Hepatocyte (in vitro differentiated cells): ENCODE measurements around the gene ALKBH1. TPM values are rescaled to one million over a fixed set of nuclear protein-coding genes. Genes with fewer than 3 reads are reported as not detected.

ENCODE experiments used
- DNase-seq: peaks from one replicate; pipeline ENCODE4 v3.0.0-alpha.2; 2016; ENCODE audit warnings: low spot score
- H2AFZ ChIP-seq: fragments of 200-600 bp; sonication (generic); 2 replicates; pipeline ENCODE4 v1.6.0; 2016; ENCODE audit warnings: antibody characterized with exemption, mild to moderate bottlenecking
- H3K27ac ChIP-seq: fragments of 200-600 bp; sonication (generic); 2 replicates; pipeline ENCODE4 v1.5.1; 2016; ENCODE audit warnings: mild to moderate bottlenecking
- H3K27me3 ChIP-seq: fragments of 200-600 bp; sonication (generic); 2 replicates; pipeline ENCODE4 v1.6.1; 2016
- H3K36me3 ChIP-seq: fragments of 200-600 bp; sonication (generic); replicated peaks from 2 replicates; pipeline ENCODE4 v1.5.1; 2016; ENCODE audit warnings: low read depth; ENCODE audit not compliant: insufficient read depth
- H3K4me1 ChIP-seq: fragments of 200-600 bp; sonication (generic); 2 replicates; pipeline ENCODE4 v1.5.1; 2016; ENCODE audit warnings: mild to moderate bottlenecking, moderate library complexity; ENCODE audit not compliant: insufficient read depth
- H3K4me2 ChIP-seq: fragments of 200-600 bp; sonication (generic); 2 replicates; pipeline ENCODE4 v1.6.0; 2016
- H3K4me3 ChIP-seq: fragments of 200-600 bp; sonication (generic); 2 replicates; pipeline ENCODE4 v1.5.1; 2016; ENCODE audit warnings: mild to moderate bottlenecking
- H3K79me2 ChIP-seq: fragments of 200-600 bp; sonication (generic); 2 replicates; pipeline ENCODE4 v1.6.0; 2017; ENCODE audit warnings: mild to moderate bottlenecking
- H3K9me2 ChIP-seq: fragments of 200-600 bp; sonication (generic); replicated peaks from 2 replicates; pipeline ENCODE4 v1.6.0; 2017; ENCODE audit warnings: mild to moderate bottlenecking; ENCODE audit not compliant: insufficient read depth
- H3K9me3 ChIP-seq: fragments of 200-600 bp; sonication (generic); 2 replicates; pipeline ENCODE4 v1.5.1; 2016; ENCODE audit warnings: low read depth, mild to moderate bottlenecking
- H4K20me1 ChIP-seq: fragments of 200-600 bp; sonication (generic); 2 replicates; pipeline ENCODE4 v1.6.0; 2016; ENCODE audit warnings: mild to moderate bottlenecking; ENCODE audit not compliant: insufficient read depth, poor library complexity, severe bottlenecking
- CTCF ChIP-seq: fragments of 200-600 bp; sonication (generic); IDR thresholded peaks from 2 replicates; pipeline ENCODE4 v1.5.1; 2016; ENCODE audit warnings: antibody characterized with exemption, mild to moderate bottlenecking; ENCODE audit not compliant: poor library complexity
- EZH2 ChIP-seq: fragments of 200-600 bp; sonication (generic); IDR thresholded peaks from 2 replicates; pipeline ENCODE4 v1.6.1; 2016; ENCODE audit warnings: antibody characterized with exemption, mild to moderate bottlenecking, borderline replicate concordance
- EZH2phosphoT487 ChIP-seq: fragments of 200-600 bp; sonication (generic); IDR thresholded peaks from one replicate; pipeline ENCODE4 v1.6.1; 2018; ENCODE audit warnings: antibody characterized with exemption, mild to moderate bottlenecking, low read depth, moderate library complexity; ENCODE audit not compliant: unreplicated experiment, severe bottlenecking
- WGBS: methylation state at CpG from one replicate; pipeline ENCODE4 v1.1.6; 2016; ENCODE audit warnings: low lambda C conversion rate; ENCODE audit errors: missing lambda C conversion rate; 5-methylcytosine and 5-hydroxymethylcytosine counted together
- polyA plus RNA-seq: library from polyadenylated mRNA; unstranded; fragments of >200 nt; fragmentation: Nextera tagmentation; extraction: Ambion mirVana; gene quantifications from 2 replicates; pipeline ENCODE4 v1.2.1, GENCODE V29; 2016
- total RNA-seq: library from RNA; depleted of rRNA; stranded (reverse); fragments of >200 nt; gene quantifications from 2 replicates; pipeline ENCODE4 v1.2.3, GENCODE V29; 2014

ALKBH1 gene
- total and polyA plus RNA-seq, 2 experiments from 2014 or later, result 9.0 to 13.6 TPM

- Histone ChIP-seq H3K4me1 (no peaks in the 10 kb centered on the region), H3K9me2 (no peaks in the 10 kb centered on the region), H3K79me2 (no peaks in the 10 kb centered on the region), H3K4me2 (no peak overlapping the region), H3K9me3 (no peaks in the 10 kb centered on the region), H3K36me3 (no peaks in the 10 kb centered on the region), H3K27me3 (no peaks in the 10 kb centered on the region), H4K20me1 (no peaks in the 10 kb centered on the region), H3K27ac (no peak overlapping the region), H2AFZ (no peak overlapping the region), H3K4me3 (no peak overlapping the region)
- TF ChIP-seq EZH2 (no peak), CTCF (no peak), EZH2phosphoT487 (no peak)
- 87% methylated on average over 5 of the region's 5 CpGs for WGBS
- DNase-seq, result no peak
These were observed 50.5 kb downstream of the ALKBH1 start for GRCh38 chr14:77657280-77657679.

GRCh38 chr14:77654001-77654441 is 53.8 kb downstream of the ALKBH1 start:
- H3K27ac ChIP-seq, result no peak overlapping the region
- H2AFZ ChIP-seq, result no peak overlapping the region
- no peak overlapping the region for H3K4me2 ChIP-seq

GRCh38 chr14:77649326-77649725 is 58.5 kb downstream of the ALKBH1 start:
- H3K27me3 ChIP-seq, result no peaks in the 10 kb centered on the region
- no peaks in the 10 kb centered on the region for H4K20me1 ChIP-seq
- 93% methylated on average over 3 of the region's 3 CpGs for WGBS
- no peaks in the 10 kb centered on the region for H3K4me1 ChIP-seq
- no peaks in the 10 kb centered on the region for H3K36me3 ChIP-seq
- H3K79me2 ChIP-seq, result no peaks in the 10 kb centered on the region
- H3K9me2 ChIP-seq, result no peaks in the 10 kb centered on the region
- H3K4me2 ChIP-seq, result no peak overlapping the region
- no peak for DNase-seq
- H2AFZ ChIP-seq, result no peak overlapping the region
- no peaks in the 10 kb centered on the region for H3K9me3 ChIP-seq
- no peak overlapping the region for H3K27ac ChIP-seq
- no peak for TF ChIP-seq CTCF
- no peak for TF ChIP-seq EZH2
- TF ChIP-seq EZH2phosphoT487, result no peak
- no peak overlapping the region for H3K4me3 ChIP-seq

More at GRCh38 chr14:77654001-77654441, 53.8 kb downstream of the ALKBH1 start:
- TF ChIP-seq EZH2 (no peak), EZH2phosphoT487 (no peak), CTCF (no peak)
- H3K27me3 ChIP-seq, result no peaks in the 10 kb centered on the region
- H3K79me2 ChIP-seq, result no peaks in the 10 kb centered on the region
- no peaks in the 10 kb centered on the region for H3K4me1 ChIP-seq
- no peak overlapping the region for H3K4me3 ChIP-seq
- WGBS, result 67% methylated on average over 11 of the region's 11 CpGs
- no peak for DNase-seq
- no peaks in the 10 kb centered on the region for H3K36me3 ChIP-seq
- H3K9me2 ChIP-seq, result no peaks in the 10 kb centered on the region
- H4K20me1 ChIP-seq, result no peaks in the 10 kb centered on the region
- no peaks in the 10 kb centered on the region for H3K9me3 ChIP-seq
